Cardiac fibroblast (primary cell): Measurements from ENCODE around the gene TCOF1.

Source experiments
- DNase-seq, 2 donors: peaks; one replicate each; pipeline versions ENCODE4 v3.0.0 to v3.0.0-alpha.2; 2010; ENCODE audit warnings: low read depth in 2 of 2
- H3K4me3 ChIP-seq, 2 donors: replicated peaks in 1 of 2; 1 replicate in 1 of 2; 2 replicates in 1 of 2; pipeline ENCODE4 v1.5.1; 2011; ENCODE audit warnings: low read depth in 2 of 2, low read length in 2 of 2, mild to moderate bottlenecking in 2 of 2, moderate library complexity in 1 of 2
- CTCF ChIP-seq: IDR thresholded peaks from one replicate; pipeline ENCODE4 v1.5.1; 2011; ENCODE audit warnings: low read depth, mild to moderate bottlenecking, low read length, inconsistent platforms

The TCOF1 gene

GRCh38 chr5:150384701-150385100 lies 27.2 kb downstream of the TCOF1 start:
- no peak for TF ChIP-seq CTCF

GRCh38 chr5:150386024-150386855 lies 28.7 kb downstream of the TCOF1 start:
- no peak overlapping the region for H3K4me3 ChIP-seq
- no peak for TF ChIP-seq CTCF
- no peak for DNase-seq

More at GRCh38 chr5:150384701-150385100, 27.2 kb downstream of the TCOF1 start:
- H3K4me3 ChIP-seq = no peak overlapping the region
- no peak for DNase-seq

- DNase-seq = no peak
- no peak overlapping the region for H3K4me3 ChIP-seq
- no peak for TF ChIP-seq CTCF
Observed at GRCh38 chr5:150389531-150390266, 32.2 kb downstream of the TCOF1 start.

DNA sequence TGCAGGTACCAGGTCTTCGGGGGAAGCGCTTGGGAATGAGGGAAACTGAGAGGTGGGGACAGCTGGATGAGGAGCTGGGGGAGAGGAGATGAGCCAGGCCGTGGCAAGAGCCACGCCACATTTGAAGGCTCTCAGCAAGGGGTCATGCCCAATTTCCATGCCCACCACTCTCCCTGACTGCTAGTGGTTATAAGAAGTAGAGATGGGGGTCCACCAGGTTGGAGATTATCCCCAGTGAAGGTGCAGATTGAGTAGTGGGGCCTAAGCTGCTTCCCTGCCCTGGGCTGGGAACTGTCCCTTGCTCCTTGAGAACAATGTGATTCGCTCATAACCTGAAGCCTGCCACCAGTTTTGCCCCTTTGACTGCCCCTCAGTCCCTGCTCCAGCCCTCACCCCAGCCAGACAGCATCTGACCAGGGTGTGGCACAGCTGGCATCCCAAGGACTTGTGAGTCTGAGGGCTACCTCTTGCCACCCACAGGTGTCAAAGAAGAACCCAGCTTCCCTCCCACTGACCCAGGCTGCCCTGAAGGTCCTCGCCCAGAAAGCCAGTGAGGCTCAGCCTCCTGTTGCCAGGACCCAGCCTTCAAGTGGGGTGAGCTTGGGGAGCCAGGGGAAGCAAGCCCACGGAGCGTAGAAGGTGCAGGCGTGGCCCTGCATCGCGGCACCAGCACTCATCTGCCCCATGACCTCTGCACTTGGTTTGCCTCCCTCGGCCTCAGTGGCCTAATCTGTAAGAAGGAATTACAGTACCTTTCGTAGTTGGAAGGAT lies 33.8 kb downstream of the TCOF1 start:
- H3K4me3 ChIP-seq = no peak overlapping the region
- no peak for TF ChIP-seq CTCF
- no peak for DNase-seq

- H3K4me3 ChIP-seq = no peak overlapping the region
- no peak for DNase-seq
- no peak for TF ChIP-seq CTCF
Observed at GRCh38 chr5:150391986-150392385, 34.5 kb downstream of the TCOF1 start.

DNA sequence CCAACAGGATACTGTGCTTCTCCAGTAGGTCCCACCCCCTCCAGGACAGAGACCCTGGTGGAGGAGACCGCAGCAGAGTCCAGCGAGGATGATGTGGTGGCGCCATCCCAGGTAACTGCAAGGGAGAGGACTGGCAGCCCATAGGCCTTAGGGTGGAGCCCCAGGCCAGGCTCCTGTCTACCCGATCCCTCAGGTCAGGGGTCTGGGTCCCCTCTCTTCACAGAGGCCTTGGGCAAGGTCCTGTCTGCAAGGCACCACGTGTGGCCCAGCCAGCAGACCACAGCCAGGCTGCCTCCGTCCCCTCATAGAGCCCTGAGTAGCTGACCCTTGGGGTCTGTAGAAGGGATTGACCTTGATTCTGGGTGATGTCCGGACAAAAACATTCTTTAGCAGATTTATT lies 35.2 kb downstream of the TCOF1 start:
- DNase-seq = no peak
- no peak overlapping the region for H3K4me3 ChIP-seq
- no peak for TF ChIP-seq CTCF
